RKO (cell line): ENCODE measurements around the gene PHEX.

Source experiments
- DNase-seq: peaks from one replicate; pipeline ENCODE4 v3.0.0-alpha.2; 2016; ENCODE audit warnings: low spot score

Gene PHEX

DNA sequence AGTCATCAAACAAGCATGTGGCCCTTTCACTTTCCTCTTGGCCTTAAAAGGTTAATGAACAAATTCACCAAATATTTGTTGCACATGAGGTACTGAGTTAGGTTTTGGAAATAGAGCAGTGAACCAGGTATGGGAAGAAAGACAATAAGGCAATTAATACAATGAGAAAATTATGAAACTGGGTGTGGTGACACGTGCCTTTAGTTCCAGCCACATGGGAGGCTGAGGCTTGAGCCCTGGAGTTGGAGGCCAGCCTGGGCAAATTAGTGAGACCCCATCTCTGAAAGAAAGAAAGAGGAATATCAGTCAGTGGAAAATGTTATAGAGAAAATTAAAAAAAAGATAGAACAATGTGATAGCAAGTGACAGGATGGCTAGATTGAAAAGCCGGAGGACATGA lies 8.1 kb downstream of the PHEX start:
- DNase-seq, result no peak

DNA sequence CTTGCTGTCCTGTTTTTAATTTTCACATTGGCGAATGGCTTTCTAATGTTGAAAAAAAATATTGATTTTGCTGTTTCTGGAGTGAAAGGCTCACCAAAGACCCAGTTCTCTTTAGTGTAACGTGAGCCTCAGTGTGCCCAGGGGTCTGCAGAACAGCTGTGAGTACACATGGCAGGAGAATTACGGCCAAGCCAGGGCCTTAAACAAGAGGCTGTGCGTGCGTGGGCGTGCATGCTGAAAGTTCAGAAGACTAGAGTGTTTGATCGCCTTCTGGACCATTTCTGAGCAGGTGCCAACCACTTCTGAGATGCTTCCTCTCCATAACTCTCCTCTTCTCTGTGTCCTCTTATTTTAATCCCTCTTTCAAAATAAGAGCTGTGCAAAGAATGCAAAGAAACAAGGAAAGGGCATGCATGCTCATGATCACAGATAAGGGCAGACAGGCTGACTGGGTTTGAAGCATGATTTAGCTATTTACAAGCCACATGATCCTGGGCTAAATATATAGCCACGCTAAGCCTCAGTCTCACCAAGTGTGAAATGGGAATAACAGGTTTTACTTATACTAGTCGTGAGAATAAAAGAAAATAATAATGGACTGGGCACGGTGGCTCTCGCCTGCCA lies 9.9 kb downstream of the PHEX start:
- DNase-seq, result no peak

DNA sequence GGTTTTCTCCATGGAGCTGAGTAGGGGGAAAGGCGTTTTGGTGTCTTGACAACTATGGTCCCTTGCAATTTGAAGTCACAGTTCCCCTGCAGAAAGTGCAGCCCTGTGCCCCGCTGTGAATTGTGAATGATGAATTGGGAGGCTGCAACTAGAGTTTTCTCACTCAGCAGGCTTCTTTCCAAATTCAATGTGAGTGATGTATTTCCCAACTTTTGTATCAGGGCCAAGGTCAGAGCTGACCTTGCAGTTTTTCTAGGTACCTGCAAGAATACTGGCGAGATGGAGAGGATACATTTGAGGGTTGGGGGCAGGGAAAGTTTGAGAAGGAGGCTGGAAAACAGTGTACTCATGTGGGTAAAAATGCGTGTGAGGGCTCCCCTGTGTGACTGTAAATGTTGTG lies 11.7 kb downstream of the PHEX start:
- no peak for DNase-seq

DNA sequence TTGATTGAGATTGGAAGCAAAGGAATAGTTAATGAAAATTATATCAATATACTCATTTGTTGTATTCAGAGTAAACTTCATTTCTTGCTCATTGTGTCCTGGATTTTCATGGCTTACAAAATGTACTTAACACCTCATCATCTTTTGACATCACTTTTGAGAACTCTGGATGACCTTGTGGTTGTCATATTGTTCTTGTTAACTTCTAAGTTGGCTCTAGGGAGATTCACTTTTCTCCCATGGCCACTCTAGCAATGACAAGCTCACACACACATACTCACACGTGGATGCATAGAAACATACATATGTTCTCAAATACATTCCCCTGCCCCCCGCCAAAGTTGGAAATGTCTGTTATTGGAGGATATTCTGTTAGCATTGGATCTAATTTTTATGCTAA lies 15.3 kb downstream of the PHEX start:
- no peak for DNase-seq

DNA sequence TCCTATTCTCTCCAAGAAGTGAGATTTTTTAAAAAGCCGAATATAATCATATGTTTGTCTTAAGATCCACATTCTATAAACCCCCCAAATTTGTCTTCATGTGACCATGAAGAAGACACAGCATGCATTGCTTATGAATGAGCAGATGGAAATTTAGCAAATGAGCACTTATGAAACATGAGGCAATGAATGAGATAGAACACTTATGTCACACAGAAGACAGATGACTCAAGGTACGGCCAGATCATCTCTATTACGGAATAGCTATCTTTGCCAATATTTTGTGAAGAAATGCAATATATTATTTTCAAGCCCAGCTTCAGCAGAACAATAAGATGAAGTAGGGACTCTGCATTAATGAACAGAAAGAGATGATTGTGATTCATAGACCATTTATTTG lies 21.4 kb downstream of the PHEX start:
- DNase-seq, result peak; percentile 21

DNA sequence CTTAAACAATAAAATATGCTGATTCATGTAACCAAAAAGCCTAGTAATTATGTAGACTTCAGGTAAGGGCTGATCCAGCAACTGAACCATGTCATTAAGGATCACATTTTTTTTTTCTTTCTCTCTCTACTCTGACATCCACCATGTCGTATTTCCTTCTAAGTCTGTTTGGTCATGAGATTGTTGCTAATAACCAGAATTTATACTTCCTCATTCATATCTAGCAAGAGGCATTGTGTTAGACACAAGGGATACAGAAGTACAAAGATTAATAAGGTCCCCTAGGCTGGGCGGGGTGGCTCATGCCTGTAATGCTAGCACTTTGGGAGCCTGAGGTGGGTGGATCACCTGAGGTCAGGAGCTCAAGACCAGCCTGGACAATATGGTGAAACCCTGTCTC lies 24.1 kb downstream of the PHEX start:
- DNase-seq, result no peak

DNA sequence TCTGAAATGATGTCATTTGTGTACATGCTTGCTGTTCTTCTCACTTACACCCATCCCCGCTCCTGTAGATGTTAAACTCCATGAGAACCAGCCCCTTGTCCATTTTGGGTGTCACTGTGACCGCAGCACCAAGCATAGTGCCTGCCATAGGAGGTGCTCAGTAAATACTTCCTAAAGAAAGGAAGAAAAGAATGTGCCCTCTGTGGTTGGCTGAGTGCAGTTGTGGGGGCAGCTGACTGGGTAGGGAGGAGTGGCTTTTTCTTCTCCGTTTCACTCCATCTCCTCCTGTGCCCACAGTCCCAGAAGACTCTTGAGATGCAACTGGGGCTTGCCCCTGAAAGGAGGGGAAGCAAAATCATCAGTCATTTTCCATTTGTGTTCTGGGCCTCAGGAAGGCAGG lies 25.5 kb downstream of the PHEX start:
- DNase-seq, result no peak

DNA sequence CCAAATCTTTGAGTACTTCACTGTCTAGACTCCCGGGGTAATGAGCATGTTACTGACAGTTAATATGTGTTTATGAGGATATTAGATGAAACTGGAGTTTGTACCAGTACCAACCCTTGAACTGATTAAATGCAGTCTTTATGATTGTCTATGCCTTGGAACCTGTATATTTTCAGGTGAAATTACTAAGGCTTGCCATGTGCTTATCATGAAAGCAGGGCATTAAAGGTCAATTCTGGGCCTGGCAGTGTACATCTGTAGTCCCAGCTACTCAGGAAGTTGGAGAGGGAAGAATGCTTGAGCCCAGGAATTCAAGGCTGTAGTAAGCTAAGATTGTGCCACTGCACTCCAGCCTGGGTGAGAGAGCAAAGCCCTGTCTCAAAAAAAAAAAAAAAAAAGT lies 27.6 kb downstream of the PHEX start:
- DNase-seq, result no peak

DNA sequence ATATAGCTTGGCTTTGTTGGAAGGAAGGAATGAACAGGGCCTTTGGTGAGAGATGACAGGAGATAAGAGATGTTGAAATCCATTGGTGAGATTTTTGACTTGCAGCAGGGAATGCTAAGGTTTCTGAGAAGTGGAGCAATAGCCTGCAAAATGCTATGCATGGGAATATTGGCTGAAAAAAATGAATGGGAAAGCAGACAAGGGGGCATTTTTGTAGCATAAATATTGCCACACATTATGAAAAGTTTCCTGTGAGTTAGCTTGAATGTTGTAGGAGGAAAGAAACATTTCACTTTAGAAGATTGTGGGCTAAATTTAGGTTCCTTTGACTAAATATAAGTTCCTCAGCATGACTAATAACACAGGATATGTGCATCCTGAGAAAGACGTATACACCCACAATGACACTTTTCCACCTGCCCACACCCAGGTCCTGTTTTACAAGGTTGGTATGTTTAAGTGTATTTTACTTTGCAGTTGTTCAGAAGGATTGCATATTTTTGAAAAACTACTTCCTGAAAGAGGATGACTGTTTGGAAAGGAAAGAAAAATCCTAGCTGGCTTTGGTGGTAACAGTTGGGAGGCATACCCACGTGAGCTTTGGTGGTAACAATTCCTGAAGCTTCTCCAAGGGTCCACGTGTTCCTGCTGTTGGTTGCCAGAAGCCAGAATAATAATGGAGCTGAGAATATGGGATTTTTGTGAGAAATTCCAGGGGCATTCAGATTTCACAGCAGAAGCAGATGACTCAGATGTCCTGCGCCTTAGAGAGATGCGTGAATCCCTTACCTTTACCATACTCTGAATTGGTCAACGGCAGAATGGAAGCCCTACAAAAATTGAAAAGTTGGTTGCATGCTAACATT lies 28.5 kb downstream of the PHEX start:
- DNase-seq, result no peak

DNA sequence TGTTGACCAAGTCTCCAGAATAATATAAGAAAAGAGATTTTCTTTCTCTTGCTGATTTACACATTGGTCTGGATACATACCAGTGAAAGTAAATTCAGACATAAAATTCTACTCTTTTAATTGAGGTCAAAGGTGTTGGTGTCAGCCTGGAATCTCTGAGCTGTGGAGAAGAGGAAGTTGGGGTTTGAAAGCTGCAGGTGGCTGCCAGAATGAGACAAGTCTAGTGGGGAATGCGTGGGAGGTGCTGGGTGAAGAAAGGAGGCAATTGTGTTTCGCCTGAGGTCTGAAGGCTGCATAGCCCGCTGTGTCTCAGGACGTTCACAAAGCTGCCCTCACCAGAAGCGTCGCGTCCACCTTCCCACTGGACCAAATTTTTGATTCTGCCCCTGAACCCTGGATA lies 31.2 kb downstream of the PHEX start:
- no peak for DNase-seq

DNA sequence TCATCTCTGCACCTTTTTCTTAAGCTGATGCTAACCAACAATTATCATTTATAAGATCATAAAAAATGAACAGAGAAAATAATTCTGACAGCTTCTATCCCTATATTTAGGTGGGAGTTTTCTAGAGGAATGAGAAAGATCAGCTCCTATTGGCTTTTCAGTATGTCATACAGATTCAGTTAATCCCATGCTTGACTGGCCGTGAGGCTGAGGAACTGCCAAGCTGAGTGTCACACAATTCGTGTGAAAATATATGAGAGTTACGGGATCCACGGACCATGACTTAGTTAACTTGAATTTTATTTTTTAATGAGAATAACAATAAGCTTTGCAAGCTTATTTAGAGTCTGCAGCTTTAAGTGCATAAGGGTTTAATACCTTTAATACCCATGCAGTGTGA lies 37.5 kb downstream of the PHEX start:
- DNase-seq, result no peak

DNA sequence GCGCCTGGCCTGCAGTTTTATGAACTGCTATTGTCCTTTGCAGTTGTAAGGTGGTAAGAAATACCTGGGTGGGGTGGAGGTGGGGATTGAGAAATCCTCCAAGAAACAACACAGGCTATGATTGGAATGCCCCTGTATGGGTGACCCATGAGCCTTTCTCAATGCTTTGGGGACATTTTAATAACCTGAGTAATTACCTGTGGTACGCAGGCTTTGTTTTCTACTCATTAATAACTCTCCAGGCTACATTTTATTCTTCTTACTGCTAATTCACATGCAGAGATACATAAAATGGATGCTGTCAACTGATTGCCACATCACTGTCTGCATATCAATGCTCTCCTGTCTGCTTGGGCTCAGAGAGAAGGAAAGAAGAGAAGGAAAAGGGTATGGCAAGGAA lies 41.8 kb downstream of the PHEX start:
- no peak for DNase-seq

DNA sequence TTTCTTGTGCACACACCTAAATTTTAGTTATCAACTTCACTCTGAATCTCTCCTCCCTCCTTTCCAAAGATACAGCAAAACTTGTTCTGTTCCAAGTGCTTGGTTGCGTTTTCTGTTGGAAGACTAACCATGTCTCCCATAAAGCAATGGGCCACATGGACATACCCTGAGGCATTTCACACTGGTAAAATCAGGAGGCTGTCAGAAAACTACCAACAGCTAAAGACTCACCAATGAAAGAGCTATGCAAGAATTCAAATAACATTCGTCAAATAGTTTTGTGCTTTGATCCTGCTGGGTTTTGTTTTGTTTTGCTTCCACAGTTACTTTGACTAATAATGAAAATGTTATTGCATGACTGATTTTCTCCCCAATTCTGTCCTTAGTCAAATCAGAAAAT lies 46.0 kb downstream of the PHEX start:
- DNase-seq, result no peak

DNA sequence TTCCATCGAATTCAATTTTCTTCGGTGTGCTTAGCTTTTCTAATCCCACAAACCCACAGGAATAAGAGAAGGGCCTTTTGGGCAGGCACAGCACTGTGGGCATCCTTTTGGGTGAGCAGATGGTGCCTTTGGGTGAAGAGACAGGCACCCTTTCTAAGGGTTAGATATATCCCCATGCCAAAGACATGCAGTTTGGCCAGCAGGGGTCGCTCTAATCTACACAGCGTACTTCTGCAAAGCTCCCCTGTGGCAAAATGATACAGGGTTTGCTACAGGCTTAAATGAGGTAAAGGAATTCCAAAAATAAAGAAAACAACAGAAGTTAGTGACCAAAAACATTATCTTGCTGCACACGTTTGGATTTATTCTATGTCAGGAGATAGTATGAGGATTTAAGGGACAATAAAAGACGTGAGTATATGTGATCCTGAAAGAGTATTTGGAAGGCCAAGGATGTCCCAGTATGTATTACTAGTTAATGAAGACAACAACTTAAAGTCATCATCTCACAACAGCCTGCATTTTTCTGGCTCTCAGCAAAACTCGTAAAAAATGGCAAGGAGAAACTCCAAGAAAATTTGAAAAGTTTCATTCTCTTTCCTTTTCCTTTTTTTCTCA lies 49.5 kb downstream of the PHEX start:
- DNase-seq, result no peak

DNA sequence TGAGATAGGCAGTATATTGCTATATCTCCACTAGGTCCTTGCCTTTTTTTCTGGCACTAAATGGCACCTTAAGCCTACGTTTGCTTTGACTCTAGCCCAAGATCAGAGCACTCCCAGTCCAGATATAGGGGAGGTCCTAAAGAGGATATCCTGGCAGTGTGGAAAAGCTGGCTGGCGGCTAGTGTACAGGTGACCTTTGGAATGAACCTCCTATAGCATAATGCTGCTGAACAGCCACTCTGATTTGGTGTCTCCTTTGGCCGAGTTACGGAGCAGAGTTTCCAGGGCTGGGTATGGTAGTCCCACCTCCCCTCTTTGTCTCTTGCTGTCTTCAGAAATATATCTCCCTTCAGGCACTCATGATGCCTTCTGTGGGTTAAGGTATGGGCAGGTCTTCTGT lies 53.9 kb downstream of the PHEX start:
- no peak for DNase-seq

DNA sequence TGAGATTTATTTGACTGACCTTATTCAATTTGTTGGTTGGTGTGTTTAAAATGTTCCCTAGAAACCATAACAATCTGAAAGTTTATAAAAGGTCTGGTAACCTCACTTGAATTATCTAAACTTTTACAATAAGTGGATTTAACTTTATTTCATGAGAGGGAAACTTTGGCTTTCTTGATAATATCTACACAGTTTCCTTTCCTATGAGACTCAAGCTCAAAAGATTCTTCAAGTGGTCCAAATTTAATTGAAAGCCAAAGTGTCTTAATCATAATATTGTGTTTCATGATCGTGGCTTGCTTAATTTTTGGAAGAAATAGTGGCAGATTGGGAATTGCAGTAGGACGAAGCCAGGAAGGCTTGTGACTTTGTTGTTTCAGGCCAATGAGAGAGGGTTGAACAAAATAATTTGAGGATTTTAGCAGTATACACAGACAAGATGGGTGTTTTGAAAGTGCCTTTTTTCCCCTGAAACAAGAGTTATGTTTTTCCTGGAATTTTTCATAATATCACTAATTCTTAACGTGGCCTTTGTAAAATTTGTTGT lies 55.0 kb downstream of the PHEX start:
- no peak for DNase-seq

DNA sequence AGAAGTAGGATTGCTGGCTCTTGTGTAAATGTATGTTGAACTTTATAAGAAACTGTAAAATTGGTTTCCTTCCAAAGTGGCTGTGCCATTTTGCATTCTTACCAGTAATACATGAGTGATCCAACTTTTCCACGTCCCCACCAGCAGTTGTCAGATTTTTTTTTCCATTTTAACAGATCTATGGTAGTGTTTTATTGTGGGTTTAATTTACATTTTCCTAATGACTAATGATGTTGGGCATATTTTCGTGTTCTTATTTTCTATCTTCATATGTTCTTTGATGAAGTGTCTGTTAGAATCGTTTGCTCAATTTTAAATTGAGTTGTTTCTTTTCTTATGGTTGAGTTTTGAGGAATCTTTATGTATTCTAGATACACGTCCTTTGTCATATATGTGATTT lies 56.2 kb downstream of the PHEX start:
- DNase-seq, result no peak

DNA sequence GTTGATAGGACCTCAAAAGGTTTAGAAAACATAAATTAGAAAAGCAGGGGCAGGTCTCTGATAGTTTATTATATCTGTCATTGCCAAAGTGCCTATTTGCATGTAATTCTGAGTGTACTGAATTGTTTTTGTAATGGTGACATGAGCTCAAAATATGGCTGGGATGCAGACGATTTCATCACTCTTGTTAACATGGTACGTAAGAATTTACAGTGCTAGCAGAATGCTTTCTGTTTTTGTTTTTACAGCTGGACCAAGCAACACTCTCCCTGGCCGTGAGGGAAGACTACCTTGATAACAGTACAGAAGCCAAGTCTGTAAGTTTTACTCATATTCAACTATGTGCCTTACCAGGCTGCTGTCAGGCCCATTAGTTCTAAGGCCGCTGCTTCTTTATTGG lies 58.1 kb downstream of the PHEX start:
- DNase-seq, result no peak

DNA sequence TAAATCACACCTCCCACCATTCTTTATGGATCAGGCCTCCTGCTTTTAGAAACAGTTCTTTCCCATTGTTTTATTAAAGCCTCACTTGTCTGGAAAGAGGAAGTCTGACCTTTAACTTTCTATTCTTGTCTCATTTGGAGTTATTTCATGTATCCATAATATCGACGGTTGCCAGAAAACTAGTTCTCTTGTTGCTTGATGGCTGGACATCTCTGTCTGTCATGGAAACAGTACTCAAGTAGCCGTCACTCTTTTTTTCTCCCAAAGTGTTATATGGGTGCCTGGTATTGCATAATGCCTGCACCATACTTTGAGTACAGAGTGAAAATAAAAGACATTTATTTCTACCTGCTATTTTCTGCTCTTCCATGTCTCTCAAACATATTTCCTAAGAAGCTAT lies 61.4 kb downstream of the PHEX start:
- DNase-seq, result no peak

DNA sequence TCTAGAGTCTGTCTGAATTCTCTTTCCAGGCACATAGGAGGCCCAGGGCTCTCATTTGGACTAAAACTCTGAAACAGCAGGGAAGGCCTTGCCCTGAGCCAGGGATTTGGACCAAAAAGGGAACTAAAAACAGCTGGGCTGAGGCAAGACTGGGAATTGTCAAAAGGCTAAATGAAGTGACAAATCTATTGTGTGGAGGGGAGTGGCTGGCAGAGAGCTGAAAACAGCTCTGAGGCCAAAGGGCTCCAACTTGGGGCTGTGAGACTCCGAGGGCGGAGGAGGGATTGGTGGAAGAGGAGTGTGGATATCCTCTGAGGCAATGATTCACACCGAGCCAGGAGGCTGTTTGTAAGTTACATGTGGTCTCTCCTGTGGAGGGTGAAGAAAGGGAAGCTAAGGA lies 63.2 kb downstream of the PHEX start:
- DNase-seq, result no peak

DNA sequence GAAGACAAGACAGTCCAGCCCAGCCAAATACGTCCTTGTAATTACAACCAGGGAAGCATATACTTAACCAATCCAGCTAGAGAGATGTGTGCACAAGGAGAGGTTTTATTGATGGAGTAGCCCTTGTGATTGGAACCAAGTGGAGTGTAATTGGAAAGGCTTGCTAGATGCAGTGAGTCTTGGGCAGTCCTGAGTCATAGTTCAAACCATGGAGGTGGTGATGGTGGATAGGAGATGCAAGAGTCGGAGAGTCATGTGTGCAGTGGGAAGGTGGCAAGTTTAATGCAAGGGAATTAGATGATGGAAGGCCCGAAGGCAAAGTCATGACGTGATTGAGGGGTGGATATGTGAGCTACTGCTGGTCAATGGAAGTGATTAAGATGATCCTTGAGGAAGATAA lies 63.7 kb downstream of the PHEX start:
- DNase-seq, result no peak

DNA sequence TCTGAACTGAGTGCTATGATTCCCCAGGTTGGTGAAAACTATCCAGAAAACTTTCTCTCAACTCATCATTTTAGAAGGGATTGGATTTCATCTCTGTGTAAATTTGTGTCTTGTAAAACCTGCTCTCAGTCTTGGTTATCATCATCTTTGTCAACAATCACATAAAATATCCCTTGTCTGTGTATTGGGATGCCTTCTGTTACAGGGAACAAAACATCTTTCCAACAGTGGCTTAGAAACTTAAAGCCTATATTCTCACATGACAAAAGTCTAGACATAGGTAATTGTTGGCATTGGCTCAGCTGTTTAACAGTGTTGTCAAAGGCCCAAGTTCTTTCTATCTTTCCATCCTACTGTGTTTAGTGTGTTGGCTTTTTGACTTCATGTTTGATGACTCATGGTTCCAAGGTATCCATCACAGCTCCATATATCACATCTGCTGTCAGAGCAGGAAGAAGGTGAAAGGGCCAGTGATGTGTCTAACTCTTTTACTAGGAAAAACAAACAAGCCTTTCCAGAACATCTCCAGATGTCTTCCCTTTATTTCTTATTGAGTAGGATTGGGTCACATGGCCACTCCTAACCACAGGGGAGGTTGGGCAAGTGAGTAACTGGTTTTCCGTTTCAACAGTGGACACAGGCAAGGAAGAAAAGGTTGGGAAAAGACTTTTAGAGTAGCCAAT lies 65.0 kb downstream of the PHEX start:
- DNase-seq, result no peak

DNA sequence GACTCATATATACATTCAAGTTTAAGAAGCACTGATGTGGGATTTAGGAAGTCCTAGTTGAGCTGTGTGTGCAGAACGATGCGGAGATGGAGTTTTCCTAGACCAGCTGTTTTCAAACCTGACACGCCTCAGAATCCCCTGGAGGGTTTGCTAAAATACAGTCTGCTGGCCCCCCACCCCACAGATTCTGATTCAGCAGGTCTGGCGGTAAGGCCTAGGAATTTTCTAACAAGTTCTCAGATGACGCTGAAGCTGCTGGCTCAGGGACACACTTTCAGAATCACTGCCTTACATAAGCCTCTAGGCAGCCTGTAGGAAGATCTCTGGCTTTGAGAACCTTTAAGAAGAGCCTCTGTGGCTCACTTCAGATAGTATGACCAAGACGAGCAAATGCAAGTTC lies 73.1 kb downstream of the PHEX start:
- no peak for DNase-seq
